PC-3 (cell line): ENCODE results near the gene DNAH5. TPM values are rescaled to one million over a fixed set of nuclear protein-coding genes. Genes with fewer than 3 reads are reported as not detected.

Source experiments
- ATAC-seq: fragments of 200-7000 bp; cut with Tn5 transposase; 2 replicates; pipeline ENCODE4 v1.9.1; 2020; ENCODE audit warnings: mild to moderate bottlenecking, moderate library complexity
- BruUV-seq: library from RNA; stranded (reverse); fragments of 400-500 nt; replicated peaks from 2 replicates; lab custom pipeline; 2021; lab: Mats Ljungman, UMichigan
- CTCF ChIA-PET: fragments of 300-600 bp; sonication (Branson Sonifier 250); formaldehyde crosslinking; loops from one replicate; lab custom pipeline; 2022; ENCODE audit warnings: antibody characterized with exemption; lab: Charles Lee
- POLR2A ChIA-PET: fragments of 300-600 bp; sonication (Branson Sonifier 250); formaldehyde crosslinking; loops from one replicate; lab custom pipeline; 2022; ENCODE audit warnings: antibody characterized with exemption; ENCODE audit not compliant: unreplicated experiment; lab: Charles Lee
- DNase-seq: peaks from one replicate; pipeline ENCODE4 v3.0.0-alpha.2; 2015
- H2AFZ ChIP-seq: fragments of 300-600 bp; sonication (generic); 2 replicates; pipeline ENCODE4 v1.6.0; 2016; ENCODE audit warnings: antibody characterized with exemption, low read length
- H3F3A ChIP-seq: fragments of 300-600 bp; sonication (generic); one replicate; pipeline ENCODE4 v1.6.0; 2017; ENCODE audit warnings: antibody characterized with exemption, low read length, control low read depth, mild to moderate bottlenecking; ENCODE audit not compliant: unreplicated experiment
- H3K27ac ChIP-seq: fragments of 300-600 bp; sonication (generic); 2 replicates; pipeline ENCODE4 v1.5.1; 2016; ENCODE audit warnings: mild to moderate bottlenecking, low read length
- H3K27me3 ChIP-seq: fragments of 300-600 bp; sonication (generic); 2 replicates; pipeline ENCODE4 v1.6.1; 2016; ENCODE audit warnings: low read length, mixed read lengths
- H3K36me3 ChIP-seq: fragments of 300-600 bp; sonication (generic); 2 replicates; pipeline ENCODE4 v1.6.1; 2016; ENCODE audit warnings: low read depth, mixed run types, low read length, mixed read lengths
- H3K4me1 ChIP-seq: fragments of 300-600 bp; sonication (generic); 2 replicates; pipeline ENCODE4 v1.5.1; 2016; ENCODE audit warnings: low read length; ENCODE audit not compliant: insufficient read depth
- H3K4me2 ChIP-seq: fragments of 300-600 bp; sonication (generic); 2 replicates; pipeline ENCODE4 v1.6.0; 2016; ENCODE audit warnings: low read length
- H3K4me3 ChIP-seq: fragments of 300-600 bp; sonication (generic); 2 replicates; pipeline ENCODE4 v1.5.1; 2016; ENCODE audit warnings: mild to moderate bottlenecking, low read length, mixed read lengths
- H3K79me2 ChIP-seq: fragments of 300-600 bp; sonication (generic); 2 replicates; pipeline ENCODE4 v1.6.1; 2017; ENCODE audit warnings: low read length, mixed read lengths
- H3K9ac ChIP-seq: fragments of 300-600 bp; sonication (generic); 2 replicates; pipeline ENCODE4 v1.6.0; 2016; ENCODE audit warnings: mild to moderate bottlenecking, low read length
- H3K9me2 ChIP-seq: fragments of 300-600 bp; sonication (generic); replicated peaks from 2 replicates; pipeline ENCODE4 v1.6.1; 2016; ENCODE audit warnings: mixed run types, low read length, mixed read lengths
- H3K9me3 ChIP-seq: fragments of 300-600 bp; sonication (generic); 2 replicates; pipeline ENCODE4 v1.6.1; 2016; ENCODE audit warnings: low read length, mixed read lengths
- H4K20me1 ChIP-seq: fragments of 300-600 bp; sonication (generic); 2 replicates; pipeline ENCODE4 v1.6.1; 2016; ENCODE audit warnings: low read length, mixed read lengths
- CTCF ChIP-seq: fragments of 300-600 bp; sonication (generic); conservative IDR thresholded peaks from 2 replicates; pipeline ENCODE4 v1.5.1; 2017; ENCODE audit warnings: antibody characterized with exemption, low read depth, mild to moderate bottlenecking, low read length
- EZH2 ChIP-seq: fragments of 300-600 bp; sonication (generic); IDR thresholded peaks from one replicate; pipeline ENCODE4 v1.6.1; 2017; ENCODE audit warnings: antibody characterized with exemption, mild to moderate bottlenecking, low read length; ENCODE audit not compliant: unreplicated experiment
- EZH2phosphoT487 ChIP-seq: fragments of 300-600 bp; sonication (generic); IDR thresholded peaks from 2 replicates; pipeline ENCODE4 v1.6.1; 2018; ENCODE audit warnings: mild to moderate bottlenecking, antibody characterized with exemption, low read length, borderline replicate concordance
- intact Hi-C: fragments of 100-400 bp; cut with micrococcal nuclease; formaldehyde crosslinking; loops from 2 replicates; pipeline ENCODE4 v1.9.0; 2023
- total RNA-seq: library from RNA; depleted of rRNA; stranded (reverse); fragments of >200 nt; gene quantifications from 2 replicates; pipeline ENCODE4 v1.2.3, GENCODE V29; 2014

DNAH5 gene
- total RNA-seq, 1 experiment from 2014 or later, result 3.5 TPM

DNA sequence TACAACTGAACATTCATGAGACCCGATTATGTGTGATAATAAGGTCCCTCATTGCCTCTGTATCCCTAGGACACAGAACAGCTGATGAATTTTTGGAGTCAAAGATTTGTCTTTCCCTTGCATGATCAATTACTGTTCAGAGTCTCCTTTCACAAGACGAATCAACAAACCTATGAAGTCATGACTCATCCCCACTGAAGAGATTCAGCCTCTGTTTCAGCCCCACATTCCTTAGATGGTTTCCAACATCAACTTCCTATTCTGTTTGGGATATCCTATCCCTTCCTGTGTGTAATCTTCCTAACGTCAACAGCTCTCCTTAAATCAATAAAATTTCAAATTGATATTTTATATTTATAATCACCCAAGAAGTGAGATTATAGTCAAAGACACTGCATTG lies 199.0 kb downstream of the DNAH5 start:
- Histone ChIP-seq H3F3A (peaks cover 7% of the 10 kb centered on the region), H3K9me3 (no peaks in the 10 kb centered on the region), H2AFZ (no peak overlapping the region), H3K4me1 (peaks cover 44% of the 10 kb centered on the region), H3K4me2 (peak overlapping the region; percentile 44), H3K27ac (peak overlapping the region; percentile 90), H3K27me3 (no peaks in the 10 kb centered on the region), H3K9me2 (no peaks in the 10 kb centered on the region), H3K9ac (peak overlapping the region; percentile 69), H4K20me1 (no peaks in the 10 kb centered on the region), H3K36me3 (no peaks in the 10 kb centered on the region), H3K79me2 (no peaks in the 10 kb centered on the region), H3K4me3 (no peak overlapping the region)
- ATAC-seq (peak; percentile 91), DNase-seq (peak; percentile 95)
- ChIA-PET CTCF (no interaction called here), POLR2A (no interaction called here)
- TF ChIP-seq EZH2 (no peak), CTCF (no peak), EZH2phosphoT487 (no peak)
- BruUV-seq, result no TSS peak
- intact Hi-C loops, result loop anchor here (5.0 kb wide), 2 partner anchors 83 to 138 kb away; no protein-coding TSS in a partner anchor

- Histone ChIP-seq H4K20me1 (no peaks in the 10 kb centered on the region), H2AFZ (no peak overlapping the region), H3K9ac (peak overlapping the region; percentile 80), H3K36me3 (peaks cover 7% of the 10 kb centered on the region; the same call in 1 of the 2 replicates), H3K4me2 (0 out of 2 replicates have a peak overlapping the region, but pooled peaks have one; percentile 23), H3K9me3 (no peaks in the 10 kb centered on the region), H3K4me1 (peaks cover 42% of the 10 kb centered on the region), H3K79me2 (no peaks in the 10 kb centered on the region), H3K27ac (peak overlapping the region; percentile 97), H3F3A (no peaks in the 10 kb centered on the region), H3K9me2 (no peaks in the 10 kb centered on the region), H3K4me3 (no peak overlapping the region), H3K27me3 (no peaks in the 10 kb centered on the region)
- ChIA-PET CTCF (no interaction called here), POLR2A (no interaction called here)
- intact Hi-C loops, result no loop called here
- peak; percentile 56 for DNase-seq
- TF ChIP-seq EZH2phosphoT487 (no peak), EZH2 (no peak), CTCF (no peak)
- no peak for ATAC-seq
- no TSS peak for BruUV-seq
Measured at GRCh38 chr5:13740471-13740870, 204.0 kb downstream of the DNAH5 start.

GRCh38 chr5:13739479-13739878 lies 205.0 kb downstream of the DNAH5 start:
- peak overlapping the region; percentile 97 for H3K27ac ChIP-seq
- ChIA-PET POLR2A (no interaction called here), CTCF (no interaction called here)
- DNase-seq, result peak; percentile 92
- BruUV-seq, result no TSS peak
- H3K4me3 ChIP-seq, result no peak overlapping the region
- no peaks in the 10 kb centered on the region for H3K27me3 ChIP-seq
- intact Hi-C loops, result no loop called here
- H3F3A ChIP-seq, result no peaks in the 10 kb centered on the region
- no peaks in the 10 kb centered on the region for H3K9me2 ChIP-seq
- H3K4me1 ChIP-seq, result peaks cover 33% of the 10 kb centered on the region
- no peaks in the 10 kb centered on the region for H4K20me1 ChIP-seq
- peaks cover 7% of the 10 kb centered on the region; the same call in 1 of the 2 replicates for H3K36me3 ChIP-seq
- H3K9ac ChIP-seq, result peak overlapping the region; percentile 80
- no peaks in the 10 kb centered on the region for H3K9me3 ChIP-seq
- TF ChIP-seq CTCF (no peak), EZH2phosphoT487 (no peak), EZH2 (no peak)
- ATAC-seq, result peak; percentile 77
- peak overlapping the region; percentile 23; the same call in 1 of the 2 replicates for H3K4me2 ChIP-seq
- no peaks in the 10 kb centered on the region for H3K79me2 ChIP-seq
- H2AFZ ChIP-seq, result peak overlapping the region; percentile 41
